Stomach (tissue), 9 donors: ENCODE results near the gene ACVR2A. TPM values are rescaled to one million over a fixed set of nuclear protein-coding genes. Genes with fewer than 3 reads are reported as not detected.

Experiments
- DNase-seq, 2 donors: peaks; one replicate each; pipeline versions ENCODE4 v3.0.0 to v3.0.0-alpha.2; 2013 to 2019
- H3K27ac ChIP-seq, 5 donors: fragments of 200-600 bp in 4 of 5; sonication (generic) in 4 of 5; one replicate each; pipeline ENCODE4 v1.5.1; 2013 to 2019; ENCODE audit warnings: mild to moderate bottlenecking in 1 of 5, moderate library complexity in 1 of 5
- H3K27me3 ChIP-seq, 3 donors: fragments of 200-600 bp; sonication (generic); one replicate each; pipeline ENCODE4 v1.5.1; 2017 to 2019; ENCODE audit warnings: mixed run types in 1 of 3
- H3K36me3 ChIP-seq, 4 donors: fragments of 200-600 bp; sonication (generic); 1 replicate in 3 of 4; 2 replicates in 1 of 4; pipeline ENCODE4 v1.5.1; 2016 to 2019
- H3K4me1 ChIP-seq, 4 donors: fragments of 200-600 bp; sonication (generic); one replicate each; pipeline ENCODE4 v1.5.1; 2016 to 2019
- H3K4me3 ChIP-seq, 4 donors: fragments of 200-600 bp; sonication (generic) in 3 of 4; one replicate each; pipeline ENCODE4 v1.5.1; 2016 to 2019; ENCODE audit warnings: mild to moderate bottlenecking in 1 of 4
- H3K9me3 ChIP-seq, 4 donors: fragments of 200-600 bp; sonication (generic); one replicate each; pipeline ENCODE4 v1.5.1; 2016 to 2019
- EP300 ChIP-seq: sonication (generic); formaldehyde crosslinking; IDR thresholded peaks from one replicate; pipeline ENCODE4 v1.6.1; 2017; ENCODE audit warnings: antibody characterized with exemption
- POLR2A ChIP-seq, 4 donors: fragments of 450-650 bp; IDR thresholded peaks; one replicate each; pipeline ENCODE4 v1.6.1; 2016; ENCODE audit warnings: antibody characterized with exemption in 4 of 4, control low read depth in 2 of 4, mild to moderate bottlenecking in 1 of 4, moderate library complexity in 1 of 4
- POLR2AphosphoS5 ChIP-seq, 3 donors: sonication (generic); formaldehyde crosslinking; IDR thresholded peaks; one replicate each; pipeline ENCODE4 v1.6.1; 2016; ENCODE audit warnings: antibody characterized with exemption in 3 of 3
- whole genome bisulfite sequencing, 5 donors: extraction: QIAGEN DNeasy Blood & Tissue Kit in 3 of 5; methylation state at CpG; one replicate each; pipeline versions ENCODE4 v1.1.5 to v1.1.7; 2013 to 2018; 5-methylcytosine and 5-hydroxymethylcytosine counted together
- intact Hi-C: fragments of 100-400 bp; cut with DNase I; formaldehyde crosslinking; loops from one replicate; pipeline ENCODE4 v1.15.1; 2023; ENCODE audit warnings: low total_unique reads
- polyA plus RNA-seq, 3 donors: library from polyadenylated mRNA; stranded (reverse); fragments of 200-250 nt; gene quantifications; one replicate each; pipeline ENCODE4 v1.2.3, GENCODE V29; 2013
- total RNA-seq, 5 donors: library from RNA; depleted of rRNA; stranded (reverse); fragments of >200 nt; gene quantifications; one replicate each; pipeline versions ENCODE4 v1.1.0 to v1.2.3, GENCODE V29; 2014 to 2016
- TF ChIP-seq, protein P1 (sequence below), 7 experiments: fragments of 450-650 bp in 4 of 7; fragments of 200-600 bp in 3 of 7; sonication (generic) in 3 of 7; IDR thresholded peaks; one replicate each; pipeline ENCODE4 v1.5.1; 2016 to 2019; ENCODE audit warnings: antibody characterized with exemption in 7 of 7, control low read depth in 2 of 7, mild to moderate bottlenecking in 1 of 7
- donor health status: healthy with polysubstance abuse.
- donor health status: Bipolar disorder and iron deficiency.
- donor health status: healthy.

ACVR2A gene
- total and polyA plus RNA-seq, 8 donors: 1.9 to 46.8 (median 11.6) TPM

DNA sequence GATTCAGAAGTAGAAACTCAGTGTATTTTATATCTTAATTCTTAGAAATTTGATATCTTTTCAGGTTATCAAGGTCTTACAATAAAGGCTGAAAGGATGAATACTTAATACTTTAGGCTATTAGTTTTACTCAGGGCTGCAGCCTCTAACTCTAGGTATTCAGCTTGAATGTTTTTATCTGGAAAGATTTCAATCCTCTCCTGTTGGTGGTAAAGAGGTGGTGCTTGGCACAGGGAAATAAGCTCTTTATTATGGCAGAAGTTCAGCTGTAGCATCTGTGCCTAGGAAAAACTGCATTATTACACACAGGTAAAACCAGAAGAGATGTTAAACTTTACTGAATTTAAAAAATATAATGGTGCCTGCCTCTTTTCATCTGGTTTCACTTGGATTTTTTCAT is 11.1 kb downstream of the ACVR2A start:
- no peak overlapping the region for H3K27ac ChIP-seq
- H3K9me3 ChIP-seq: no peaks in the 10 kb centered on the region
- no peaks in the 10 kb centered on the region for H3K36me3 ChIP-seq
- H3K4me1 ChIP-seq: peaks cover 25 to 84% (median 50%) of the 10 kb centered on the region in 4 donors
- H3K4me3 ChIP-seq: no peak overlapping the region
- intact Hi-C loops: no loop called here
- no peaks in the 10 kb centered on the region for H3K27me3 ChIP-seq
- no peak for DNase-seq
- TF ChIP-seq EP300: no peak
- no peak for TF ChIP-seq POLR2A (IDR thresholded peaks at IDR 0.05)
- TF ChIP-seq, protein P1, sequence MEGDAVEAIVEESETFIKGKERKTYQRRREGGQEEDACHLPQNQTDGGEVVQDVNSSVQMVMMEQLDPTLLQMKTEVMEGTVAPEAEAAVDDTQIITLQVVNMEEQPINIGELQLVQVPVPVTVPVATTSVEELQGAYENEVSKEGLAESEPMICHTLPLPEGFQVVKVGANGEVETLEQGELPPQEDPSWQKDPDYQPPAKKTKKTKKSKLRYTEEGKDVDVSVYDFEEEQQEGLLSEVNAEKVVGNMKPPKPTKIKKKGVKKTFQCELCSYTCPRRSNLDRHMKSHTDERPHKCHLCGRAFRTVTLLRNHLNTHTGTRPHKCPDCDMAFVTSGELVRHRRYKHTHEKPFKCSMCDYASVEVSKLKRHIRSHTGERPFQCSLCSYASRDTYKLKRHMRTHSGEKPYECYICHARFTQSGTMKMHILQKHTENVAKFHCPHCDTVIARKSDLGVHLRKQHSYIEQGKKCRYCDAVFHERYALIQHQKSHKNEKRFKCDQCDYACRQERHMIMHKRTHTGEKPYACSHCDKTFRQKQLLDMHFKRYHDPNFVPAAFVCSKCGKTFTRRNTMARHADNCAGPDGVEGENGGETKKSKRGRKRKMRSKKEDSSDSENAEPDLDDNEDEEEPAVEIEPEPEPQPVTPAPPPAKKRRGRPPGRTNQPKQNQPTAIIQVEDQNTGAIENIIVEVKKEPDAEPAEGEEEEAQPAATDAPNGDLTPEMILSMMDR (IDR thresholded peaks at IDR 0.05): no peak
- TF ChIP-seq POLR2AphosphoS5 (IDR thresholded peaks at IDR 0.05): no peak

- no peak for TF ChIP-seq POLR2A (IDR thresholded peaks at IDR 0.05)
- TF ChIP-seq, protein P1 (IDR thresholded peaks at IDR 0.05): no peak
- TF ChIP-seq POLR2AphosphoS5 (IDR thresholded peaks at IDR 0.05): no peak
- TF ChIP-seq EP300: no peak
- Histone ChIP-seq H3K9me3 (no peaks in the 10 kb centered on the region), H3K27me3 (no peaks in the 10 kb centered on the region), H3K4me1 (peaks cover 28 to 83% (median 50%) of the 10 kb centered on the region in 4 donors), H3K4me3 (no peak overlapping the region), H3K36me3 (no peaks in the 10 kb centered on the region), H3K27ac (no peak overlapping the region)
- WGBS, 5 donors: 76 to 88% (median 84%) methylated on average over 1 of the region's 1 CpG
- intact Hi-C loops: no loop called here
- DNase-seq: no peak
Measured at GRCh38 chr2:147860009-147860408, 15.2 kb downstream of the ACVR2A start.

- intact Hi-C loops: no loop called here
- H3K9me3 ChIP-seq: no peaks in the 10 kb centered on the region
- no peak overlapping the region for H3K27ac ChIP-seq
- no peaks in the 10 kb centered on the region for H3K36me3 ChIP-seq
- no peaks in the 10 kb centered on the region for H3K27me3 ChIP-seq
- H3K4me3 ChIP-seq: no peak overlapping the region
- peaks cover 19 to 64% (median 33%) of the 10 kb centered on the region in 4 donors for H3K4me1 ChIP-seq
- TF ChIP-seq POLR2AphosphoS5 (IDR thresholded peaks at IDR 0.05): no peak
- TF ChIP-seq, protein P1 (IDR thresholded peaks at IDR 0.05): no peak
- TF ChIP-seq EP300: no peak
- TF ChIP-seq POLR2A (IDR thresholded peaks at IDR 0.05): no peak
- WGBS, 5 donors: 46 to 62% (median 50%) methylated on average over 2 of the region's 2 CpGs
- DNase-seq: no peak
Measured at GRCh38 chr2:147862859-147863516, 18.2 kb downstream of the ACVR2A start.

DNA sequence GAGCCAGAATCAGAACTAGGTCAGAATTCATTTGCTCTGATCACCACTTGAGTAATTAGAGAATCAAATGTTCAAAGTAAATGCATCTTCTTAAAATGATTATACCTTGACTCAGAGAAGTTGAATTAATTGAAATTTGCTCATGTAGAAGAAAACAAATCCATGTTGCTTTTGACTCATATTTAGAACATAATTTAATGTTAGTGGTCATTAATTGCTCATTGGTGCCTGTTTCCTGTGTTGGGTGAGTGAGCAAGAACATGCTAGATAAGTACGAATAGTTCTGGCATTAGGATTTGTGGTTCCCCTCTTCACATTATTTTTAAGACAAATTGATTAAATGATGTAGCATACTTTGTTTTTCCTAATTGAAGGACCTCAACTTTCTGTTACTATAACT is 19.0 kb downstream of the ACVR2A start:
- no peak for TF ChIP-seq EP300
- TF ChIP-seq POLR2AphosphoS5 (IDR thresholded peaks at IDR 0.05): no peak
- TF ChIP-seq POLR2A (IDR thresholded peaks at IDR 0.05): no peak
- TF ChIP-seq, protein P1 (IDR thresholded peaks at IDR 0.05): no peak
- 80 to 88% (median 86%) methylated on average over 1 of the region's 1 CpG for WGBS, 5 donors
- peaks cover 12 to 61% (median 31%) of the 10 kb centered on the region in 4 donors for H3K4me1 ChIP-seq
- H3K27me3 ChIP-seq: no peaks in the 10 kb centered on the region
- no peaks in the 10 kb centered on the region for H3K9me3 ChIP-seq
- no peaks in the 10 kb centered on the region for H3K36me3 ChIP-seq
- H3K27ac ChIP-seq: no peak overlapping the region
- no peak for DNase-seq
- intact Hi-C loops: no loop called here
- no peak overlapping the region for H3K4me3 ChIP-seq
